Measurements from ENCODE around the gene C16orf92.
"Not testable (repeated sequence)": the region's sequence is repeated elsewhere in the genome, so short reads cannot be mapped to it uniquely, and the experiment has no call there.

Gene C16orf92

DNA sequence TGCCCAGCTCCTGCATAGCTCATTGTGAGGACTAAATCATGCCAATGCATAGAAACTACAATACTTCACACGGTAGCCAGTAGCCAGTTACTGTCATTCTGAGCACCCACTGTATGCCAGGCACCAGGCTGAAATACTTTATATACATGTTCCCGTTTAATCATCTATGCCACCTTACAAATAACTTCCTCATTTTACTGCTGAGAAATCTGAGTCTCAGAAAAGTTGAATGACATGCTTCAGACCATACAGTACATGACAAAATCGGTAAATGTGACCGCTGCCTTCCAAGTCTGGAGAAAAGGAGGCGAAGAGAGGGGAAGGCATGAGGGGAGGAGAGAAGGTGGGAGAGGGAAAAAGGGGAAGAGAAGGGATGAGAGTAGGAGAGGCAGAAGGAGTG, 17.2 kb downstream of the C16orf92 start:
- Histone ChIP-seq H3K36me3 (ENCODE audit: low read length) (no peaks in the 10 kb centered on the region), H4K20me1 (ENCODE audit: low read depth, low read length) (no peaks in the 10 kb centered on the region), H3K9me2 (replicated peaks; ENCODE audit: insufficient read depth, low read length) (no peaks in the 10 kb centered on the region), H2AFZ (ENCODE audit: low read depth, low read length, severe bottlenecking) (no peak overlapping the region), H3K79me2 (ENCODE audit: insufficient read depth, low read length) (no peaks in the 10 kb centered on the region), H3K9ac (ENCODE audit: low read length) (no peak overlapping the region), H3K27me3 (ENCODE audit: low read length) (no peaks in the 10 kb centered on the region), H3F3A (ENCODE audit: insufficient read depth) (no peaks in the 10 kb centered on the region), H3K4me3 (ENCODE audit: insufficient read depth, low read length, poor library complexity, severe bottlenecking) (no peak overlapping the region), H3K9me3 (ENCODE audit: insufficient read depth, low read length) (no peaks in the 10 kb centered on the region), H3K27ac (ENCODE audit: low read depth, low read length) (no peak overlapping the region), H3K4me2 (ENCODE audit: low read depth, low read length, poor library complexity, severe bottlenecking) (no peak overlapping the region)
- TF ChIP-seq EZH2phosphoT487 (conservative IDR thresholded peaks at IDR 0.05; ENCODE audit: low read length), result no peak
- TF ChIP-seq, protein P1, sequence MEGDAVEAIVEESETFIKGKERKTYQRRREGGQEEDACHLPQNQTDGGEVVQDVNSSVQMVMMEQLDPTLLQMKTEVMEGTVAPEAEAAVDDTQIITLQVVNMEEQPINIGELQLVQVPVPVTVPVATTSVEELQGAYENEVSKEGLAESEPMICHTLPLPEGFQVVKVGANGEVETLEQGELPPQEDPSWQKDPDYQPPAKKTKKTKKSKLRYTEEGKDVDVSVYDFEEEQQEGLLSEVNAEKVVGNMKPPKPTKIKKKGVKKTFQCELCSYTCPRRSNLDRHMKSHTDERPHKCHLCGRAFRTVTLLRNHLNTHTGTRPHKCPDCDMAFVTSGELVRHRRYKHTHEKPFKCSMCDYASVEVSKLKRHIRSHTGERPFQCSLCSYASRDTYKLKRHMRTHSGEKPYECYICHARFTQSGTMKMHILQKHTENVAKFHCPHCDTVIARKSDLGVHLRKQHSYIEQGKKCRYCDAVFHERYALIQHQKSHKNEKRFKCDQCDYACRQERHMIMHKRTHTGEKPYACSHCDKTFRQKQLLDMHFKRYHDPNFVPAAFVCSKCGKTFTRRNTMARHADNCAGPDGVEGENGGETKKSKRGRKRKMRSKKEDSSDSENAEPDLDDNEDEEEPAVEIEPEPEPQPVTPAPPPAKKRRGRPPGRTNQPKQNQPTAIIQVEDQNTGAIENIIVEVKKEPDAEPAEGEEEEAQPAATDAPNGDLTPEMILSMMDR (IDR thresholded peaks at IDR 0.05; ENCODE audit: insufficient read depth, low read length, poor library complexity, severe bottlenecking), result no peak

DNA sequence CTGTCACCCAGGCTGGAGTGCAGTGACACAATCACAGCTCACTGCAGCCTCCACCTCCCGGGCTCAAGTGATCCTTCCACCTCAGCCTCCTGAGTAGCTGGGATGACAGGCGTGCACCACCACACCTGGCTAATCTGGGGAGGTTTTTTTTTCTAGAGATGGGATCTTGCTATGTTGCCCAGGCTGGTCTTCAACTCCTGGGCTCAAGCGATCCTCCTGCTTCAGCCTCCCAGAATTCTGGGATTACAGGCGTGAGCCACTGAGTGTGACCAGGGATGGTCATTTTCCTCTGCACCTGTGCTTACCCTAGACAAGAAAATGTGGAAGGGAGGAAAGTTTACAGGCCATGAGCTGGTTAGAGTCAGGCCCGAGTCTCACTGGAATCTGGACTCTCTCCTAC, 17.7 kb downstream of the C16orf92 start:
- H3K27ac ChIP-seq (ENCODE audit: low read depth, low read length); H3K36me3 ChIP-seq (ENCODE audit: low read length); H3K9me2 ChIP-seq (replicated peaks; ENCODE audit: insufficient read depth, low read length); H3K4me3 ChIP-seq (ENCODE audit: insufficient read depth, low read length, poor library complexity, severe bottlenecking); H3K79me2 ChIP-seq (ENCODE audit: insufficient read depth, low read length); H3K9me3 ChIP-seq (ENCODE audit: insufficient read depth, low read length); H2AFZ ChIP-seq (ENCODE audit: low read depth, low read length, severe bottlenecking); H3F3A ChIP-seq (ENCODE audit: insufficient read depth); H3K27me3 ChIP-seq (ENCODE audit: low read length); H3K9ac ChIP-seq (ENCODE audit: low read length); H4K20me1 ChIP-seq (ENCODE audit: low read depth, low read length); H3K4me2 ChIP-seq (ENCODE audit: low read depth, low read length, poor library complexity, severe bottlenecking): not testable (repeated sequence)

DNA sequence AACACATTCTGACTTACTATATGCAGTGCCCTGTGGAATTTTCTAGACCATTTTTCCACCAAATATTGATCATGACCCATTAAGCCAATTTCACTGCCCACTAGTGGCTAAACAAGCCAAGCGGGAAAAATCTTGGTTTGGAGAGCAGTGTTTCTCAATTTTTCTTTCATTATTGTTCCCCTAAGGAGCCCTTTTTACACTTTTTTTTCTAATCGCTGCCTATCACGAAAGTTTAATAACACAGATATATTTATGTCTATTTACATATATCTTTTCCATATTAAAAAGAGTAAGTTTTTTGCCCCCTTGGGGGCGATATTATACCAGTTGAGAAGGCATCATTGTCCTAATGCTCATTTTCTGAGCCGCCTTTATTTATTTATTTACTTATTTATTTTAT, 18.8 kb downstream of the C16orf92 start:
- TF ChIP-seq, protein P1 (IDR thresholded peaks at IDR 0.05; ENCODE audit: insufficient read depth, low read length, poor library complexity, severe bottlenecking), result no peak
- no peak for TF ChIP-seq EZH2phosphoT487 (conservative IDR thresholded peaks at IDR 0.05; ENCODE audit: low read length)
- no peaks in the 10 kb centered on the region for H3K9me3 ChIP-seq (ENCODE audit: insufficient read depth, low read length)

DNA sequence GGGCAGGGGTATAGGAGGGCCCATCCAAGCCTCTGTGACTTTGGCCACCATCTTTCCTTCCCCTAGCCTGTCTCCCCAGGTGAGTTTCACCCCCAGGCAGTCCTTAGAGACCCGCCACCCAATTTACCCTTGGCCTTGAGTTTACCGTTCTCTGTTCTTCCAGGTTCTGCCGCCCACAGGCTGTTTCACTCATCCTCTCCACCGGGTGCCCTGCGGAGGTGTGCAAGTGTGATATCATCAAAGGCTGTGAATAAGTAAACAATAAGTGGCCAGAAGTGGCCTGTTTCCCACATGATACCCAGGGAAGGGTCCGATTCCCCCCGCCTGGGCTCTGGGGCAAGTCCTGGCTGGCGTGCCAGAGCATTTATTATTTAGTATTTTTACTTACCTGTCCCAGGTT, 23.2 kb downstream of the C16orf92 start:
- no peaks in the 10 kb centered on the region for H4K20me1 ChIP-seq (ENCODE audit: low read depth, low read length)
- no peaks in the 10 kb centered on the region for H3F3A ChIP-seq (ENCODE audit: insufficient read depth)
- no peaks in the 10 kb centered on the region for H3K9me2 ChIP-seq (replicated peaks; ENCODE audit: insufficient read depth, low read length)
- H3K4me3 ChIP-seq (ENCODE audit: insufficient read depth, low read length, poor library complexity, severe bottlenecking), result no peak overlapping the region
- H2AFZ ChIP-seq (ENCODE audit: low read depth, low read length, severe bottlenecking), result no peak overlapping the region
- no peaks in the 10 kb centered on the region for H3K27me3 ChIP-seq (ENCODE audit: low read length)
- no peak for TF ChIP-seq EZH2phosphoT487 (conservative IDR thresholded peaks at IDR 0.05; ENCODE audit: low read length)
- TF ChIP-seq, protein P1 (IDR thresholded peaks at IDR 0.05; ENCODE audit: insufficient read depth, low read length, poor library complexity, severe bottlenecking), result no peak
- no peaks in the 10 kb centered on the region for H3K9me3 ChIP-seq (ENCODE audit: insufficient read depth, low read length)
- no peak overlapping the region for H3K9ac ChIP-seq (ENCODE audit: low read length)
- no peak overlapping the region for H3K4me2 ChIP-seq (ENCODE audit: low read depth, low read length, poor library complexity, severe bottlenecking)
- H3K36me3 ChIP-seq (ENCODE audit: low read length), result no peaks in the 10 kb centered on the region
- no peaks in the 10 kb centered on the region for H3K79me2 ChIP-seq (ENCODE audit: insufficient read depth, low read length)
- H3K27ac ChIP-seq (ENCODE audit: low read depth, low read length), result no peak overlapping the region

More for the DNA sequence above, 18.8 kb downstream of the C16orf92 start:
- Histone ChIP-seq H4K20me1 (ENCODE audit: low read depth, low read length) (no peaks in the 10 kb centered on the region), H3K36me3 (ENCODE audit: low read length) (no peaks in the 10 kb centered on the region), H3K9me2 (replicated peaks; ENCODE audit: insufficient read depth, low read length) (no peaks in the 10 kb centered on the region), H3K4me3 (ENCODE audit: insufficient read depth, low read length, poor library complexity, severe bottlenecking) (no peak overlapping the region), H3F3A (ENCODE audit: insufficient read depth) (no peaks in the 10 kb centered on the region), H3K27ac (ENCODE audit: low read depth, low read length) (no peak overlapping the region), H3K4me2 (ENCODE audit: low read depth, low read length, poor library complexity, severe bottlenecking) (no peak overlapping the region), H3K9ac (ENCODE audit: low read length) (no peak overlapping the region), H3K27me3 (ENCODE audit: low read length) (no peaks in the 10 kb centered on the region), H3K79me2 (ENCODE audit: insufficient read depth, low read length) (no peaks in the 10 kb centered on the region), H2AFZ (ENCODE audit: low read depth, low read length, severe bottlenecking) (no peak overlapping the region)
